Measurements from ENCODE around the gene COL5A1.

Gene COL5A1

GRCh38 chr9:134835448-134835847 is 193.8 kb downstream of the COL5A1 start:
- Histone ChIP-seq H3K4me3 (no peak overlapping the region), H3K27me3 (no peaks in the 10 kb centered on the region), H3K36me3 (peaks cover 18 to 100% (median 68%) of the 10 kb centered on the region in 3 donors), H3K27ac (peak overlapping the region in 1 of 2 donors; percentile 24), H3K4me1 (no peaks in the 10 kb centered on the region), H3K9me3 (no peaks in the 10 kb centered on the region)
- intact Hi-C loops (cut with DNase I; ENCODE audit: low total_unique reads) = no loop called here
- DNase-seq = peak; percentile 57 to 78
- TF ChIP-seq CTCF (IDR thresholded peaks at IDR 0.05) = no peak

GRCh38 chr9:134835987-134836386 is 194.4 kb downstream of the COL5A1 start:
- no peak for TF ChIP-seq CTCF (IDR thresholded peaks at IDR 0.05)
- H3K27me3 ChIP-seq = no peaks in the 10 kb centered on the region
- no peak overlapping the region for H3K4me3 ChIP-seq
- DNase-seq = no peak
- peaks cover 17 to 100% (median 65%) of the 10 kb centered on the region in 3 donors for H3K36me3 ChIP-seq
- H3K4me1 ChIP-seq = no peaks in the 10 kb centered on the region
- intact Hi-C loops (cut with DNase I; ENCODE audit: low total_unique reads) = no loop called here
- no peaks in the 10 kb centered on the region for H3K9me3 ChIP-seq
- no peak overlapping the region for H3K27ac ChIP-seq

GRCh38 chr9:134836406-134836970 is 194.9 kb downstream of the COL5A1 start:
- Histone ChIP-seq H3K4me3 (no peak overlapping the region), H3K4me1 (no peaks in the 10 kb centered on the region), H3K36me3 (peaks cover 17 to 100% (median 65%) of the 10 kb centered on the region in 3 donors), H3K27me3 (no peaks in the 10 kb centered on the region), H3K27ac (no peak overlapping the region), H3K9me3 (no peaks in the 10 kb centered on the region)
- intact Hi-C loops (cut with DNase I; ENCODE audit: low total_unique reads) = no loop called here
- DNase-seq = no peak
- no peak for TF ChIP-seq CTCF (IDR thresholded peaks at IDR 0.05)

GRCh38 chr9:134837529-134837928 is 195.9 kb downstream of the COL5A1 start:
- DNase-seq = no peak
- Histone ChIP-seq H3K4me3 (no peak overlapping the region), H3K4me1 (no peaks in the 10 kb centered on the region), H3K9me3 (no peaks in the 10 kb centered on the region), H3K36me3 (peaks cover 23 to 100% (median 70%) of the 10 kb centered on the region in 3 donors), H3K27ac (no peak overlapping the region), H3K27me3 (no peaks in the 10 kb centered on the region)
- no peak for TF ChIP-seq CTCF (IDR thresholded peaks at IDR 0.05)
- intact Hi-C loops (cut with DNase I; ENCODE audit: low total_unique reads) = no loop called here

- no peak for DNase-seq
- H3K36me3 ChIP-seq = peaks cover 32 to 100% (median 80%) of the 10 kb centered on the region in 3 donors
- TF ChIP-seq CTCF (IDR thresholded peaks at IDR 0.05) = no peak
Measured at GRCh38 chr9:134838651-134839454, 197.2 kb downstream of the COL5A1 start.

More at GRCh38 chr9:134838651-134839454, 197.2 kb downstream of the COL5A1 start:
- no peaks in the 10 kb centered on the region for H3K9me3 ChIP-seq
- no peak overlapping the region for H3K4me3 ChIP-seq
- no peak overlapping the region for H3K27ac ChIP-seq
- no peaks in the 10 kb centered on the region for H3K27me3 ChIP-seq
- no peaks in the 10 kb centered on the region for H3K4me1 ChIP-seq
- intact Hi-C loops (cut with DNase I; ENCODE audit: low total_unique reads) = no loop called here

Measured in tibial artery (tissue), 4 donors.